Measurements from ENCODE around the gene HBP1. TPM values are rescaled to one million over a fixed set of nuclear protein-coding genes. Genes with fewer than 3 reads are reported as not detected.
"Not testable (repeated sequence)": the region's sequence is repeated elsewhere in the genome, so short reads cannot be mapped to it uniquely, and the experiment has no call there.

The HBP1 gene
- total RNA-seq, 1 experiment from 2014 or later: 102 TPM

DNA sequence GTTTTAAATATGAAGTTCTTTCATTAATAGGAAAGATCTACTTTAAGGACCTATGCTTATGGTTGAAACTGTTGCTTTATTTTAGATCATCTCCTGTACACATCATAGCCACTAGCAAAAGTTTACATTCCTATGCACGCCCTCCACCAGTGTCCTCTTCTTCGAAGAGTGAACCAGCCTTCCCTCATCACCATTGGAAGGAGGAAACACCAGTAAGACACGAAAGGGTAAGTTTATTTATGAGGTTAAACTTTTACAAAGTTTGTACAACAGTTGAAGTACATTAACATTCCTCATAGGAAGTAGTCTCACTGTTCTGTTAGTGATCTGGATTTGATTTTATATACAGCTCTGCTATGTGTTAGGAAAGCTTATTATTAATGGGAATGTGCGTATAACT is 16.9 kb downstream of the HBP1 start:
- DNase-seq (ENCODE audit: low read depth): no peak

DNA sequence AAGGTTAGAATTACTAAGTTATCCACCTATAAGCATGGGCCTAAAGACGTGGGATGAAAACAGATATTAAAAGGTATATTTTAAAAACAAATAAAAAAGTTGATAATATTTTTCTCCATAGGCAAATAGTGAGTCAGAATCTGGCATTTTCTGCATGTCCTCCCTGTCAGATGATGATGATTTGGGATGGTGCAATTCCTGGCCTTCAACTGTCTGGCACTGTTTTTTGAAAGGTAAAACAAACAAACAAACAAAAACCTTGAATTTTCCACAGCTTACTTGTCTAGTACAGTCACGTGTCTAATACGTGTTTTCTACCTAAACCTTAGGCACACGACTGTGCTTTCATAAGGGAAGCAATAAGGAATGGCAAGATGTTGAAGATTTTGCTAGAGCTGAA is 17.4 kb downstream of the HBP1 start:
- DNase-seq (ENCODE audit: low read depth): no peak

DNA sequence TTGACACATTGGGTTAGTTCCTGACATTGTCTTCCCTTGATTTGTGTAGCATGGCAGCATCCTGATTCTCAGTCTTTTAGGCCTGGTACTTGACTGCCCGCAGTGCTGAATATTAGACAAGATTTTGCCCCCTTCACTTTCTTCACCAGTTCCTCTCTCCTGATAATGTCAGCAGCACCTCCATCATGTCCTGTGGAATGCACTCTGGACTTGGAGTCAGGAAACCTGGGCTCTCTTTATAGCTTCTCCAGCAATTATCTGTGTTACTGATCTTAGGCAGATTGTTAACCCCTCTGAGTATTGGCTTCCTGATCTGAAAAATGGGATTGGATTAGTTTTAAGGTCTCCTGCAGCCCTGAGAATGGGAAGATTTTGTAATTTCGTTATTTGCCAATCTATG is 19.0 kb downstream of the HBP1 start:
- DNase-seq (ENCODE audit: low read depth): no peak

DNA sequence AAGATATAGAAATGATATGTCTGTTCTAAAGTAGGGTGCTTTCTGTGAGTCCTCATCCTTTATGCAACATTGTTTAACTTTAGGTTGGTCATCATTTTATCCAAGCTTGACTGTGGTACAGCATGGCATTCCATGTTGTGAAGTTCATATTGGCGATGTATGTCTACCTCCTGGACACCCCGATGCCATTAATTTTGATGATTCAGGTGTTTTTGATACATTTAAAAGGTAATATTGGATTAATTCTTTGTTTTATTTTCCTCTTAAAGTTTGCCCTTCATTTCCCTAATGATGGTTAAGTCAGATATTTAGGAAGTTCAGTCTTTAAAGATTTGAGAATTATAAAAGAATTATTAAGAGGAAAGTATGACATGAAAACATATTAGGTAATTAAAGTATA is 21.3 kb downstream of the HBP1 start:
- no peak for DNase-seq (ENCODE audit: low read depth)

DNA sequence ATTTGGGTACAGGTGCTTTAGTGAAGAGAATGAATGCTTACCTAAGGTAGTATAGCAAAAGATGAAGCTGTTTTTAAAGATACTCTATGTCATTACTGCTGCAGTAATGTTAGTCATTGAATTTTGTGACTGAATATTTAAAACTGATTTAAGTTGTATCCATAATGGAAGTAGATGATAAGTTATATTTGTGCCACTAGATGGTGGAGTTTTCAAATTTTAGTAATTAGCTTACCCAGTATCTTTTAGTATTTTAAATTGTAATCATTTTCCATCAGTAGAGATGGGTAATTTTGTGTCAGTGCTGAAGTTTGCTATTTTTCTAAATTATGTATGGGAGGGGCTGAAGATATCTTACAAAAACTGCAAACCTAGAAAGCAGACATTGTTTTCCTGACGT is 25.2 kb downstream of the HBP1 start:
- no peak for DNase-seq (ENCODE audit: low read depth)

DNA sequence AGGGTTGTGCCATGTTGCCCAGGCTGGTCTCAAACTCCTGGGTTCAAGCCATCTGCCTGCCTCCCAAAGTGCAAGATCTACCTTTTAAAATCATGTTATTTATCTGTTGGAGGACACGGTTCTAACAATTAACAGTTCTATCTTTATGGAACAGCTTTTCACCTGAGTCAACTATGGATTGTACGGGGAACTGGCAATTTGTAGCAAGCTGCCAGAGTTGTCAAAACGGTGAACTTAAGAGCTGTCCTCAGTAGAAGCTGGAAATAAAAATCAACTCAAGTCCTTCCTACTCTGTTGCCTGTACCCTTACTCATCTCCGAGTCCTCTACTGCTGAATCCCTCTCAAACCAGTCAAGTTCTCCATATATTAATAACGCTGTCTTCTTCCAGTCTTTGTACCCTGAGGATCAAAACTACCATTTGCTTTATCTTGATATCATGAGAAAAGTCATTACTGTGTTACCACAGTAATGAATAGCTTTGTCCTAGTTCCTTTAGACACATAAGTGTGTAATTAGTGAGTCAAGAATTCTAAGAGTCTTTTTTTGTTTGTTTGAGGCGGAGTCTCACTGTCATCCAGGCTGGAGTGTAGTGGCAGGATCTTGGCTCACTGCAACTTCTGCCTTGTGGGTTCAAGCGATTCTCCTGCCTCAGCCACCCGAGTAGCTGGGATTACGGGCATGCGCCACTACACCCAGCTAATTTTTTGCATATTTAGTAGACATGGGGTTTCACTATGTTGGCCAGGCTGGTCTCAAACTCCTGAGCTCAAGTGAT is 28.2 kb downstream of the HBP1 start:
- DNase-seq (ENCODE audit: low read depth): no peak

DNA sequence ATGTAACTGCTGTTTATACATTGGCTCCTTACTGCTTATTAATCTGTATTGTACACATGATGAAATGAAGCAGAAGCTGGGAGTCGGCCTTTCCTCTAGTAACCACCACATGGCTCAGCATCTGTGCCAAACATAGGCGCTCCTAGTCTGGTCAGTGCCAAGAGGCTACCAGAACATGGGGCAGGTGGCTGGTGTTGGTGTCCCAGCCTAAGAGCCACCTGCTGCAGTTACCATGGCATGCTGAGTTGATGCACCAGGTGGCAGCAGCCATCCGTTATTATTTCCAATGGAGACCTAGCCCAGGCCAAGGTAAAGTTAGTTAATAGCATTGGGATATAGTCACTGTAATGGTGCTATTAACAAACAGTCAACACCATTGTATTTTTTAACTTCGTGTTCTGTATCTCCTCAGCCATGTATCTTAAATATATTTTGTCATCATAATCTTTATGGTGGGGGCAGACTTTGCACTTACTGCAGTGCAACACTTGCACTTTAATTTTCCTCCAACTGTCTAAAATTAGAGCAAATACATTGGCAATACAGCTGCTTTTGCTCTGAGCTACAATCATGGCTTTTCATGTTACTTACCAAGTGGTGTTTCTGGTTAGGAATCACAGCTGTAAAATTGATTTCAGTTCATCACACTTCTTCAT is 33.1 kb downstream of the HBP1 start:
- DNase-seq (ENCODE audit: low read depth): peak; percentile 7

DNA sequence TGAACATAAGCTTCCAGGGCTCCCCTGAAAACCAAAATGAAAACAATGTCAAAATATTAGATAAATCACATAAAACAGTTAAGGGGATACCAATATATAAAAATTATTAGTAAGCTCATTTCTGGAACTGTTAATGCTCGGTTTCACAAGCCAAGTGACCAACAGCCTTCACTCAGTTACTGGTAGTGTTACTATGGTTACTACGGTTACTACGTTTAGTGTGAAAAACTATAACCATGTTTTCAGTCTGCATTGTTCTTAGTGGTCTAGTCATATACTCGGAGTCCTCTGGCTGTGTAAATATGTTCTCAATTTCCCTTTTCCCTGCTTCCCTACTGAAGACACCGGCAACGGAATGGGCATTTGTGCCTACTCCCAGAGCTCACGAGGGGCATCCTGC is 34.8 kb downstream of the HBP1 start:
- DNase-seq (ENCODE audit: low read depth): no peak

DNA sequence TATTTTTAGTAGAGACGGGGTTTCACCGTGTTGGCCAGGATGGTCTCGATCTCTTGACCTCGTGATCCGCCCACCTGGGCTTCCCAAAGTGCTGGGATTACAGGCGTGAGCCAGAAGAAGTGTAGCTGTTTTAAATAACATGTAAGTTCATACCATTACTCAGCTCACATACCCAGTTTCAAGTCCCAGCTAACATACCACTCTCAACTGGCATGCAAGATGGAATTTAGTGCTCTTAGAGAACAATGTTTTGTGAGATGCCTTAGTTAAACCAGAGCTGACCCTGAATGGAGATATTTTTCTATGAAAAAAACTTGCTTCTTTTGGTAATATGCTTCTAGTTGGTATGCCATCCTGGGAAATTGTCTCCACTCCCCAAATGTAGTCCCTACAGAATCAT is 37.3 kb downstream of the HBP1 start:
- DNase-seq (ENCODE audit: low read depth): no peak

DNA sequence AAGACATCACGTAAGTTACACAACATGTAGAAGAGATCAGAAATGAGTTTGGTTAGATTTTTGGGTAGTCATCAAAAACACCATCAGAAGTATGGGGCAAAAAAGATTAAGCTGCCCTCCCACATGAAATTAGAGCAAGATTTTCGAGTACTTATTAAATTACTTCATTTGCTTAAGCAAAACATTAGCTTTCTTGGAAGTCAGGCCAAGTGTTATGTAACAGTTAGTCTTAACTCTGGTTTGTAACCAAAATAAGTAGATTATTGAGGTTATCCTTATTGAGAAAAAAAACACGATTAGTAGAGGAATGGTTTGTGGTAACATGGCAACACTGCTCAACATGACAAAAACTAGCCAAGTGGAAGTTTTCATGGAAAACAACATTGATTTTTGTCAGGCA is 37.9 kb downstream of the HBP1 start:
- DNase-seq (ENCODE audit: low read depth): no peak

DNA sequence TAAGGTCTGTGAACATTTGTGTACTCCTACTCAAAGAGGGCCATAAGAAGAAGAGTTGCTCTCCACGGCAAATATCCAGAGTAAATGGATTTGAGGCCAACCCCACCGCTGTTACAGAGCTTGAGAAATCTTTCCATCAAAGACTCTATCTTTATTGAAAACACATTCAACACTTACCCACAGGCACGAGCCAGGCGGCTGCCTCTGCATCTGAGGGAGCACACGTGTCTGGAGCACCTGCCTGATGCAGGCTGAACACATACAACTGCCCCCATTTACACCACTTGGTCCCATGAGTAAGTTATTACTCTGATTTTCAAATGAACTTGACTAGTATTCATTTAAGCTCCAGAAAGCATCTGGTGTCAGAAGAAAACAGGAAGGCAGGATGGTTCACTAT is 38.7 kb downstream of the HBP1 start:
- DNase-seq (ENCODE audit: low read depth): no peak

DNA sequence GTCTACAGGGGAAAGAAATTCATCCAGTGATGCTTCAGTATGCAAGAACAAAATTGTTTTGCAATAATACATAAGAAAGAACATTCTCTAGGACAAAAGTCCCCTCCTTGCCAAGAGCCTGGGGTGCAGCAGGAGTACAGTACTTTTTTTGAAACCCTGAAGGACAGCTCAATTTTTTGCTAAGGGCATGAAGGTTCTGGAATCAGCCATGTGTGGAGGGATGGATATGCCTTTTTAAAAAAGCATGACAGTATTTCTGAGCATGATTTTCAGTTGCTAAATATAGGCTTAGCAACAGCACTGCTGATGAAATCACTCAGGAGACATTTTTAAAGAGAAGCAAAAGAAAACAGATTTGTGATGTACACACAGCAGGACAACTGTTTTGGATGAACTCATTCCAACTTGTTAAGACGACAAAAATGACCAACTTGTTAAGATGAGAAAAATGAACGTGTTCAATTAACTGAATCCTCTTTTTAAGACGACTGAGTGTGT is 39.3 kb downstream of the HBP1 start:
- DNase-seq (ENCODE audit: low read depth): no peak

DNA sequence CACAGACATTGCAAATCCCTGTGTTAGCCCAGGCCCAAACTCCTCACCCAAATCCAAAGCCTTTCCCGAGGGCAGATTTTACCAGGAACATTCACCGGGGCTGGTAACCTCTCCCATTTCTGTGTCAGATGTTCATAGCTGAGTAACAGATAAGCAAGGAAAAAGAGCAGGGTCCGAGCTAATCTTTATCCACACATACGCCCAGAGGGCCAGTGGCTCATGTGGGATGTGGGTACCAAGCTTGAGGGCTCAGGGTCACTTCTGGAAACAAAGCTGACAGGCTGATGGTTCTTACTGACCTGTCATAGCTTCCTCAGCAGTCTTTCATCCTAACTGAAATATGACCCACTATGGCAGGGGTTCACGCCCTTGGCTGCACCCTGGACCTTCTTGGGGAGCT is 39.8 kb downstream of the HBP1 start:
- DNase-seq (ENCODE audit: low read depth): no peak

DNA sequence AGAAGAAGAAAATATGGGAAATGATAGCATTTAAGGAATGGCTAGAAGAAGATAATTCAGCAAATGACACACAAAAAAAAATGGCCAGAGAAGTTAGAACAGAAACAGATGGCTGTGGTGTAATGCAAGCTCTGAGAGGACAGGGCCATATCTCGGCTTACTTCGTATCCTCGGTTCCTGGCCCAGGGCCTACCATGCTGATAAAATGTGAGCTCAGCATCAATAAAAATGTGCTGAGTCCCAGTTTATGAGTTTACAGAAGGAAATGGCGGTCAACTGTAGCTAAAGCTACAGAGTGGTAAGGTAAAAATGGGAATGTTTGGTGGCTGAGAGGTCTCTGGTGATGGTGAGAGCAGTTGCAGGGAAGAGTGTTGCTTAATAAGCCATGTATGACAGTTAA is 40.8 kb downstream of the HBP1 start:
- DNase-seq (ENCODE audit: low read depth): no peak

DNA sequence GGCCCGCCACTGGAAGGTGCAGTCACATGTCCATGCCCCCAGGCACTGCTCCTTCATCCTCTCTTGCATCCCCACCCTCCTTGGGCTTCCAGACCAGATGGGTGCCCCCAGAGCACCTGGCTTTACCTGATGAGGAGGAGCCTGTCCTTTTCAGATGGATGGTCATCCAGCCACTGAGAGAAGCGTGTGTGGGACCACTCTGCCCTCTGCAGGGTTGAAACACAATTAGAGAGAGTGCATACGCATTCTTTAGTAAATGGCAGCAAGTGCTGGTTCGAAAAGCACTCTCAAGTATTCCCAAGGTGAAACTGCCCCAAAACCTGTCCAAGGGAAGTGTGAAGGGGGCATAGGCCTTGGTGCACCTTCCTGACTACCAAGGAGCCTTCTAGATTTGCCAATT is 41.6 kb downstream of the HBP1 start:
- no peak for DNase-seq (ENCODE audit: low read depth)

DNA sequence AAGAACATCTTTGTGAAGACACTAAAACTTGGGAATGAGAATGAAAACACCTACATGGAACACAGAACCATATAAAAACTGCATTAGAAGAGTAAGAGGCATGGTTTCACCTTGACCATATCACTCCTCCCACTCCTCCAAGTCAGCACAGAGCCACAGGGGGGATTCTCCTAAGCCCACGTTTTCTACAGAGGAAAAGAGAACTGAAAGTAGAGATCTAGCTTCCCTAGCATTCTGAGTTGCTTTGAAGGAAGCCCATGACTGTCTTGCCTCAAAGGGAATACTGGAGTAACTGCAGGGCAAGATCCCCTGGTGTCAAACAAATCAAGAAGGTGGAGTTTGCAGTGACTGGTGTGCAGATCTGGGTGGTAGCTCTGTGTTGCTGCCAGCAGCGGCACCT is 43.9 kb downstream of the HBP1 start:
- no peak for DNase-seq (ENCODE audit: low read depth)

DNA sequence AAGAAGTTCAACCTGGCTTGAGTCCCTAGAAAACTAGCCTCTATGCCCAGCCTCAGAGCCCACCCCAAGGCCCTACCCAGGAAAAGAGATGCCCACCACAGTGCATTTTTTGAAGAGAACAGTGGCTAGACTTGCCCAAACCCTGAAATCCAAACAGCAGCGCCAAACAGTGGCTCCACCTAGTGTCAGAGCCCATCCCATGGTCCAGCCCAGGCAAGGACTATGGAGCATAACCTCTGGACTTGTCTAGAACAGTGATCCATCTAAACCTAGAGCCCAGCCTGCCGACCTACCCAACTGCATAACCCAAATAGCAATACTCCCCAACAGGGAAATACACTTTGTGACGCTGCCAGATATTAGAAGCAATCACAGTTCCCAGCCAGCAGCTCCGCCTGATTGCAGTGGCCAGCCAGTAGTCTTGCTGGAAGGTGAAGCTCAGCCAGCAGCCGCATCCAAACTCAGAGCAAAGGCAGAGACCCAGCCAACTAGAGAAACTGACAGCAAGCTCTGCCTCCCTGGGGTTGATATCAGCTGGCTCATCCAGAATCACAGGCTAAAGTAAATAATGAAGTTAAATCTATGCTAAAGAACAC is 44.5 kb downstream of the HBP1 start:
- no peak for DNase-seq (ENCODE audit: low read depth)

DNA sequence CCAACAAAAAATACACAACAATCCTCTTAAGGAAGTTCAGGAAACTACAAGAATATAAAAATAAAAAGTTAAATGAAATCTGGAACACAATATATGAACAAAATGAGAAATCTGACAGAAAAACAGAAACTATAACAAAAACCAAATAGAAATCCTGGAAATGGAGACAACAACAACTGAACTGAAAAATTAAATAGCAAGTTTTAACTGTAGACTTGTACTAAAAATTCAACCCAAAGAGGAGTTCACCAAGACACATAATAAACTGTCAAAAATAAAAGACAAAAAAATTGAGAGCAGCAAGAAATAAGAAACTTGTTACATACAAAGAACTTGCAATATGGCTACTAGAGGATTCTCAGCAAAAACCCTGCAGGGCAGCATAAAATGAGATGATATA is 45.1 kb downstream of the HBP1 start:
- no peak for DNase-seq (ENCODE audit: low read depth)

DNA sequence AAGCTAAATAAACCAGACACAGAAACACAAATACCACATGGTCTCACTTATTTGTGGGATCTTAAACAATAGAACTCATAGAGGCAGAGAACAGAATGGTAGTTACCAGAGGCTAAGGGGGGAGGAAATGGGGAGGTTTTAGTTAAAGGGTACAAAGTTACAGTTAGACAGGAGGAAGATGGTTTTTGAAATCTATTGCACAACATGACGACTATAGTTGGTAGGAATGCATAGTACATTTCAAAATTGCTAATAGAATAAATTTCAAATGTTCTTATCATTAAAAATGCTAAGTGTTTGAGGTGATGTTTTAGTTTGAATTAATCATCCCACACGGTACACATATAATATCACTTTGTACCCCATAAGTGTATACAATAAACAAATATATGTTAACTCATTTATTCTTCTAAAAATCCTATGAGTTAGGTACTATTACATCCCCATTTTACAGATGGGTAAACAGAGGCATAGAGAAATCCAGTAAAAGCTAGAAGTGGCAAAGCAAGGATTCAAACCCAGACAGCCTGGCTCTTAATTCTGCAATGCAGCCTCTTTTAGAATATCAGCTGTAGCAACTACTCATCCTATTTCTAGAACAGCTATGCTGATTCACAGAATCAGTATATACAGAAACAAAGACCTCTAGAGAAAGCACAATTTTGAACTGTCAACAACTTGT is 50.9 kb downstream of the HBP1 start:
- no peak for DNase-seq (ENCODE audit: low read depth)

DNA sequence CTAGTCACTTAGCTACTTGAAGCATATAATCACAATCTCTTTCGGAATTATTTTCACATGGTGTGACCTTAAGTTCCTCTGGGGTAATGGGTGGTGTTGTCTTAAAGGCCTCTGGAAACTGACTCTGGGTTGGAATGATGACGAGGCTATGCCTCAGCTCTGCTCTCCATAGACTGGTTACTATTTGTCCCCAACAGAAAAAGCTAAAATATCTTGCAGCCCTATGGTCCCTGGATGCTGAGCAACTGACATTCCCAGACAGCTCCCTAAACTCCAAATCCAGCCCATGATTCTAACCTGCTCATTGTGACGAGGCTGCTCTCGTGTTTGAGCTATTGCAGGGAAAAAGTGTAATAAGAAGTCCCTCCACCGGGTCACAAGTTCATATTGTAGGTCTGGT is 51.6 kb downstream of the HBP1 start:
- no peak for DNase-seq (ENCODE audit: low read depth)

DNA sequence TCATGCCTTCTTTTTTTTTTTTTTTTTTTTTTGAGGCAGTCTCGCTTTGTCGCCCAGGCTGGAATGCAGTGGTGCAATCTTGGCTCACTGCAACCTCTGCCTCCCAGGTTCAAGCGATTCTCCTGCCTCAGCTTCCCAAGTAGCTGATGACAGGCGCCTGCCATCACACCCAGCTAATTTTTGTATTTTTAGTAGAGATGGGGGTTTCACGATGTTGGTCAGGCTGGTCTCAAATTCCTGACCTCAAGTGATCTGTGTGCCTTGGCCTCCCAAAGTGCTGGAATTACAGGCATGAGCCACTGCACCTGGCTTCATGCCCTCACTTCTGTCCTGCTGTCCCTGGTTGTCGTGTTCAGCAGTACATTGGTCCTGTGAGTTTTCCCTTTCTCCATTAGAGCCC is 52.0 kb downstream of the HBP1 start:
- not testable (repeated sequence) for DNase-seq (ENCODE audit: low read depth)

DNA sequence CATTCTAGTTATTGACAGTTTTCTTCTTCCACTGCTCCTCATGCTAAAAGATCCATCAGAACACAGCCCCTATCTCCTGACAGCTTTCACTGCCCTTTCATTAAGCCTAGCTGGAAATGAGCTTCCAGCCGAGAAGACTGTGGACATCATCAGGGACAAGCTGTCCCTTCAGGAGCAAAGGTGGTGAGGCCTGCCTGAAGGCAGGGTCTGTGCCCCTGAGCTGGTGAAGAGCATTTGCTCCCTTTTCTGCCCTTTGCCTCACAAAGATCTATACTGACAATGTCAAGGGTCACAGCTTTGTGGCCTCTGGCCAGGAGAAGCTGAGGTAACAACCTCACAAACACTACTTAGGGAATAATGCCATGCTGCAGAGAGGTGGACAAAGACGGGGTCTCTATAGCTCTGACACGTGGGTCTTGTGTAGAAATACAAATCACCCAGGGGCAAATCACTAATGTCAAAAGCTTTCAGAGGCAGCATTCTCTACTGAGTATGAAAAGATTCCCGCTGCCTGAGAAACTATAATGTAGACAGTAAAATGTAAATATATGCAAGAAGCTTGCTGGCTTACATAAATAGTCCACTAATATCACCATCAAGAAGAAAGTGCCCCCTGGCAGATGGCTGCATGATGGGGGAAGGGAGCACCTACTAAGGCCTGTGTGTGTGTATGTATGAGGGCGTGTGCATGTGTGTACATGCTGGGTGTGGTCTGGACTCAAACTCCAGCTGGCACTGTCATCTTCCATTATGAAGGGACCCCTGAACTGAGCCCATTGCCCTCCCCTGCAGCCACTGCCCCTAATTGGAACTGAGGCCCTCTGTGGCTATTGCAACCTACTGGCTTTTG is 55.8 kb downstream of the HBP1 start:
- DNase-seq (ENCODE audit: low read depth): no peak

Data from RPMI7951 (cell line).